Pancreas (tissue), 10 donors: ENCODE measurements around the gene MUC5B. TPM values are rescaled to one million over a fixed set of nuclear protein-coding genes. Genes with fewer than 3 reads are reported as not detected.

Experiments
- ATAC-seq, 4 donors: fragments of 200-7000 bp; cut with Tn5 transposase; one replicate each; pipeline versions ENCODE4 v1.8.0 to v1.9.1; 2020; ENCODE audit warnings: mild to moderate bottlenecking in 4 of 4, moderate library complexity in 4 of 4
- DNase-seq, 6 donors: peaks; one replicate each; pipeline ENCODE4 v3.0.0-alpha.2; 2020
- FAIRE-seq: peaks from 2 replicates; lab custom pipeline; 2012; peaks lifted over from hg19 to GRCh38; lab: Jason Lieb, UNC
- H3K27ac ChIP-seq, 4 donors: fragments of 200-600 bp; sonication (generic); 1 replicate in 3 of 4; 2 replicates in 1 of 4; pipeline versions ENCODE4 v1.5.0 to v1.8.0; 2020
- H3K27me3 ChIP-seq, 4 donors: fragments of 200-600 bp; one replicate each; pipeline ENCODE4 v1.8.0; 2021
- H3K36me3 ChIP-seq, 3 donors: fragments of 200-600 bp; sonication (generic) in 1 of 3; one replicate each; pipeline versions ENCODE4 v1.5.0 to v1.8.0; 2020 to 2021
- H3K4me1 ChIP-seq, 3 donors: fragments of 200-600 bp; one replicate each; pipeline ENCODE4 v1.8.0; 2021
- H3K4me3 ChIP-seq, 4 donors: fragments of 200-600 bp; sonication (generic) in 2 of 4; one replicate each; pipeline versions ENCODE4 v1.5.0 to v1.8.0; 2020 to 2021
- H3K9me3 ChIP-seq, 4 donors: fragments of 200-600 bp; one replicate each; pipeline ENCODE4 v1.8.0; 2021
- WGBS, 2 donors: extraction: QIAGEN DNeasy Blood & Tissue Kit; methylation state at CpG; one replicate each; pipeline ENCODE4 v1.1.7; 2013; 5-methylcytosine and 5-hydroxymethylcytosine counted together
- intact Hi-C, 3 donors: fragments of 100-400 bp; cut with DNase I; formaldehyde crosslinking; loops; one replicate each; pipeline versions ENCODE4 v1.11.1 to v1.14.2; 2022
- polyA plus RNA-seq, 2 donors: library from polyadenylated mRNA; stranded (reverse); fragments of 200-250 nt; gene quantifications; one replicate each; pipeline ENCODE4 v1.2.3, GENCODE V29; 2013
- total RNA-seq, 6 donors: library from RNA; stranded (reverse); fragmentation: NEBNext Ultra II Directional in 4 of 6; extraction: Animal tissue kit (Norgen Biotek cat#: 25700) in 4 of 6; gene quantifications; one replicate each; pipeline versions ENCODE4 v1.2.1 to v1.2.4, GENCODE V29; 2021 to 2023
- TF ChIP-seq, protein P1 (sequence below), 4 donors: fragments of 200-600 bp; sonication (generic) in 3 of 4; IDR thresholded peaks; one replicate each; pipeline versions ENCODE4 v1.5.0 to v1.8.0; 2021; ENCODE audit warnings: antibody characterized with exemption in 4 of 4
- donor health status: healthy with polysubstance abuse.
- donor health status: DM: no; HTN: no; CAD: no; lungs with moderate emphysema.
- donor health status: DM: no; HTN: no; CAD: no.
- donor health status: control.
- donor health status: control.
- donor health status: Bipolar disorder and iron deficiency.
- donor health status: DM: yes; HTN: yes; CAD: no.
- donor health status: DM: no; HTN: no; CAD: no.
- donor health status: DM: no; HTN: no; CAD: no.
- donor health status: DM: yes; HTN: yes; CAD: no.

MUC5B gene
- total and polyA plus RNA-seq, 8 donors: 5.1 to 65.4 (median 15.1) TPM

GRCh38 chr11:1291295-1292017 is 68.6 kb downstream of the MUC5B start:
- Histone ChIP-seq H3K27ac (no peak overlapping the region), H3K9me3 (no peaks in the 10 kb centered on the region), H3K36me3 (peaks cover 0 to 54% (median 27%) of the 10 kb centered on the region in 3 donors), H3K4me3 (no peak overlapping the region), H3K27me3 (no peaks in the 10 kb centered on the region), H3K4me1 (no peaks in the 10 kb centered on the region)
- intact Hi-C loops: loop anchor here in 1 of 3 donors (5.0 kb wide), 1 partner anchor 226 kb away; no protein-coding TSS in a partner anchor
- no peak for FAIRE-seq
- TF ChIP-seq, protein P1, sequence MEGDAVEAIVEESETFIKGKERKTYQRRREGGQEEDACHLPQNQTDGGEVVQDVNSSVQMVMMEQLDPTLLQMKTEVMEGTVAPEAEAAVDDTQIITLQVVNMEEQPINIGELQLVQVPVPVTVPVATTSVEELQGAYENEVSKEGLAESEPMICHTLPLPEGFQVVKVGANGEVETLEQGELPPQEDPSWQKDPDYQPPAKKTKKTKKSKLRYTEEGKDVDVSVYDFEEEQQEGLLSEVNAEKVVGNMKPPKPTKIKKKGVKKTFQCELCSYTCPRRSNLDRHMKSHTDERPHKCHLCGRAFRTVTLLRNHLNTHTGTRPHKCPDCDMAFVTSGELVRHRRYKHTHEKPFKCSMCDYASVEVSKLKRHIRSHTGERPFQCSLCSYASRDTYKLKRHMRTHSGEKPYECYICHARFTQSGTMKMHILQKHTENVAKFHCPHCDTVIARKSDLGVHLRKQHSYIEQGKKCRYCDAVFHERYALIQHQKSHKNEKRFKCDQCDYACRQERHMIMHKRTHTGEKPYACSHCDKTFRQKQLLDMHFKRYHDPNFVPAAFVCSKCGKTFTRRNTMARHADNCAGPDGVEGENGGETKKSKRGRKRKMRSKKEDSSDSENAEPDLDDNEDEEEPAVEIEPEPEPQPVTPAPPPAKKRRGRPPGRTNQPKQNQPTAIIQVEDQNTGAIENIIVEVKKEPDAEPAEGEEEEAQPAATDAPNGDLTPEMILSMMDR (IDR thresholded peaks at IDR 0.05): no peak
- ATAC-seq: no peak
- 93 to 96% methylated on average over 25 to 46 of the region's 46 CpGs for WGBS, 2 donors
- peak in 2 of 6 donors; percentile 50 to 66 for DNase-seq

DNA sequence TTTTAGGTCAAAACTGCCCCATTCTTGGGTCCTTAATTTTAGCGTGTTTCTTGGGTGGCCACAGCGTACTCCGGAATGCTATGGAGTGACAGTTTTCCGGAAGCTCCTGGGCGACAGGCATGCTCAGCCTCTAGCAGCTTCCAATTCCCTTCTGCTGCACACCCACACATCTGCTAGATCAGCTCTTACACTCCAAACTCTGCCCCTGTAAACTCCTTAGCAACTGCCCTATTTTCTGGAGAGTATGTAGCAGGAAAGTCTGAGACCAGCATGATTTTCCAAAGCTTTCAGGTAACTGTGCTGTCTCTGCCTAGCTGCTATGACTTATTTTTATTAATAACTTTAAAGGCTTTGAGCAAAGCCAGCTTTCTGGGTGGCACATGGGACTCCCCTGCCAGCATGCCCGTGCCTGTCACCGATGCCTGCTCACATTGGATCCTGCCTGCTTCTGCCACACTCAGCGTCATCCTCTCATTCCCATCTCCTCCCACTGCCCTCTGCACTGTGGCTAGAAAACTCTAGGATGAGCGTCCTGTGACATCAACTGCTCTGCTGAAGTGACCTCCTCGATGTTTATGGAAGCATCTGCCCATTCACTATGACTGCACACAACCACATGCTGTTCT is 69.3 kb downstream of the MUC5B start:
- H3K4me3 ChIP-seq: no peak overlapping the region
- TF ChIP-seq, protein P1 (IDR thresholded peaks at IDR 0.05): no peak
- H3K9me3 ChIP-seq: no peaks in the 10 kb centered on the region
- H3K4me1 ChIP-seq: peaks cover 3% of the 10 kb centered on the region in 3 donors
- intact Hi-C loops: loop anchor here in 1 of 3 donors (5.0 kb wide), 1 partner anchor 225 kb away; no protein-coding TSS in a partner anchor
- no peak for FAIRE-seq
- ATAC-seq: peak in 2 of 4 donors; percentile 8 to 18
- no peak overlapping the region for H3K27ac ChIP-seq
- no peak for DNase-seq
- no peaks in the 10 kb centered on the region for H3K27me3 ChIP-seq
- 86 to 91% methylated on average over 10 of the region's 10 CpGs for WGBS, 2 donors
- H3K36me3 ChIP-seq: peaks cover 0 to 51% (median 27%) of the 10 kb centered on the region in 3 donors

GRCh38 chr11:1292644-1293618 is 70.1 kb downstream of the MUC5B start:
- no peaks in the 10 kb centered on the region for H3K27me3 ChIP-seq
- 87 to 92% methylated on average over 43 of the region's 43 CpGs for WGBS, 2 donors
- no peaks in the 10 kb centered on the region for H3K9me3 ChIP-seq
- ATAC-seq: no peak
- DNase-seq: peak in 3 of 6 donors; percentile 36 to 66 (median 44)
- TF ChIP-seq, protein P1 (IDR thresholded peaks at IDR 0.05): no peak
- peaks cover 10 to 11% (median 11%) of the 10 kb centered on the region in 3 donors for H3K4me1 ChIP-seq
- intact Hi-C loops: loop anchor here in 1 of 3 donors (5.0 kb wide), 1 partner anchor 224 kb away; no protein-coding TSS in a partner anchor
- no peak overlapping the region for H3K4me3 ChIP-seq
- no peak overlapping the region for H3K27ac ChIP-seq
- H3K36me3 ChIP-seq: peaks cover 0 to 51% (median 26%) of the 10 kb centered on the region in 3 donors
- no peak for FAIRE-seq

DNA sequence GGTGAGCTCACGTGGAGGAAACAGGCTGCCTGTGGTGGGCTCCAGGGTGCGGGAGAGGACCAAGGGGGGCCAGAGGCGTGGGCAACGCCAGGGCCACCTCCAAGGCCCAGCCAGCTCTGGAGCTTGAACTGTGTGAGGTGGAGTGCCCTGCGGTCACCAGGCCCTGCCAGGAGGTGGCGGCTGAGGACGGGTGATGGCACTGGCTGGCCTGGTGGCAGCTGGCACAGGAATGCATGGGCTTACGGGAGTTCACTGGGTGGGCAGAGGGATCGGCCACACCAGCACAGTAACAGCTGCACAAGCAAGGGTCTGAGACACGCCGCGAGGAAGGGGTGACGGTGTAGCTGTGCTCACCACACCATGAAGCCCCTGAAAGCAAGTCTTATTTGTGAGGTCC is 70.8 kb downstream of the MUC5B start:
- no peak overlapping the region for H3K27ac ChIP-seq
- H3K36me3 ChIP-seq: peaks cover 0 to 44% (median 19%) of the 10 kb centered on the region in 3 donors
- no peaks in the 10 kb centered on the region for H3K9me3 ChIP-seq
- peak in 3 of 4 donors; percentile 40 to 69 (median 46) for ATAC-seq
- 71 to 73% methylated on average over 13 of the region's 13 CpGs for WGBS, 2 donors
- H3K4me3 ChIP-seq: no peak overlapping the region
- TF ChIP-seq, protein P1 (IDR thresholded peaks at IDR 0.05): peak in 2 of 4 donors; percentile 20 to 23
- H3K4me1 ChIP-seq: peaks cover 15 to 18% (median 16%) of the 10 kb centered on the region in 3 donors
- no peak for FAIRE-seq
- H3K27me3 ChIP-seq: no peaks in the 10 kb centered on the region
- DNase-seq: peak in 3 of 6 donors; percentile 56 to 82 (median 75)
- intact Hi-C loops: loop anchor here in 1 of 3 donors (5.0 kb wide), 1 partner anchor 224 kb away; no protein-coding TSS in a partner anchor
